Fibroblast of pulmonary artery (primary cell): Measurements from ENCODE around the gene CASZ1.

Experiments used
- DNase-seq: peaks from one replicate; pipeline ENCODE4 v3.0.0-alpha.2; 2010; ENCODE audit warnings: low read depth
- H3K4me3 ChIP-seq: replicated peaks from 2 replicates; pipeline ENCODE4 v1.5.1; 2011; ENCODE audit warnings: low read depth, mild to moderate bottlenecking, control low read depth, low read length, moderate library complexity
- CTCF ChIP-seq: IDR thresholded peaks from 2 replicates; pipeline ENCODE4 v1.5.1; 2011; ENCODE audit warnings: mild to moderate bottlenecking, control low read depth, low read length, inconsistent platforms; ENCODE audit errors: missing control alignments

CASZ1 gene

DNA sequence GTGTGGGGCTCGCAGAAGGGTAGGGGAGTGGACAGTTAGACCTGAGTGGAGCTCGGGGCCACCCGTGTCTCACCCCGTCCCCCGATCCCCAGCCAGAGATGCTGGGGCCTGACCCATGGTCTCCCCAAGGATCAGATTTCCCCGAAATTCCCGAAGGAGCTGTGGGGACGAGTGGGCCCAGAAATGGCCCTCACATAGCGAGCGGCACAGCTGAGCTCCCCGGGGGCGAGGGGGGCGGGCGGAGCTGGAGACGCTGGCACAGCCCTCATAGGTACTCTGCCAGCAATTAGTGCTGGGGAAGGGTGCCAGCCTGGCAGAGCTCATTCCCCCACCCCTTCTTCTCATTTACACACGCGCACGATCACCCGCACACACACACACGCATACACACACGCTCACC lies 9.2 kb downstream of the CASZ1 start:
- H3K4me3 ChIP-seq = no peak overlapping the region
- DNase-seq = no peak
- no peak for TF ChIP-seq CTCF

DNA sequence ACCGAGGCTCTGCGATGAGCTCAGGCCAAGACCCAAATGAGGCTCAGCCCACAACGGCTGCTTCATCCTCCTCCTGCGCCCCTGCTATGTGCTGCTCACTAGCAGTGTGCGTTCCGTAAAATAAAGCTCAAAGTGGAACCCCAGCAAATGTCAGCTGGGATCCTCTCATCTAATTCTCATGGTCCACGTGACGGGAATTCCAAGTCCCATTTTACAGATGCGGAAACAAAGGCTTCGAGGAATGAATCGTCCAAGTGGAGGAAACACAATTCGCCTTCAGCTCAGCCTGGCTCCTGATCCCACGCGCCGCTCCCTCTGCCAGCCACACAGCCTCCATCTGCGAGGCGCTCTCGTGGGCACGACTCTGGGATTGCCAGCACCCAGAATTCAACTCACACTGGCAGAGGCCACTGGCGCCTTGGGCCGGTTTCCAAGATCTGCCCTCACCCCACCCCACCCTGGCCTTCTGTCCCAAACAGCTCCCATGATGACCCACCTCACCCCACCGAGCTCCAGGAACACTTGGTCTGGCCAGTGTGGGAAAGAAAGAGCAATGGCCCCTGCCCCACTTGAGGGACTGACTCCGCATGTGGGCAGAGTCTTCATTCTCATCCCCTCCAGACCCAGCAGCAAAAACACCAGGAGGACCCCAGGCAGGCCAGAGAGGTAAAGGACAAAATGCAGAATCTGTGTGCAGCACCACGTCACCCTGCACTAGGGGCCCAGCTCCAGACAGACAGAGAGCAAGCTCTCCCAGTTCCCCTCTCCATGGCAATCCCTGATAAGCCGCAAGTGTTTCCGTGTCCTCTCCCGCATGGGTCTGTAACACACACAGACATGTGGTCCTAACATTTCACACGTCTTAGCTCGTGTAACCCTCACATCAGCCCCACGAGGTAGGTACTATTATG lies 10.5 kb downstream of the CASZ1 start:
- H3K4me3 ChIP-seq = no peak overlapping the region
- no peak for DNase-seq
- TF ChIP-seq CTCF = no peak

GRCh38 chr1:10784998-10785727 lies 11.3 kb downstream of the CASZ1 start:
- no peak for TF ChIP-seq CTCF
- H3K4me3 ChIP-seq = no peak overlapping the region
- DNase-seq = no peak

- no peak overlapping the region for H3K4me3 ChIP-seq
- no peak for DNase-seq
- TF ChIP-seq CTCF = no peak
Measured at GRCh38 chr1:10782491-10783244, 13.8 kb downstream of the CASZ1 start.

DNA sequence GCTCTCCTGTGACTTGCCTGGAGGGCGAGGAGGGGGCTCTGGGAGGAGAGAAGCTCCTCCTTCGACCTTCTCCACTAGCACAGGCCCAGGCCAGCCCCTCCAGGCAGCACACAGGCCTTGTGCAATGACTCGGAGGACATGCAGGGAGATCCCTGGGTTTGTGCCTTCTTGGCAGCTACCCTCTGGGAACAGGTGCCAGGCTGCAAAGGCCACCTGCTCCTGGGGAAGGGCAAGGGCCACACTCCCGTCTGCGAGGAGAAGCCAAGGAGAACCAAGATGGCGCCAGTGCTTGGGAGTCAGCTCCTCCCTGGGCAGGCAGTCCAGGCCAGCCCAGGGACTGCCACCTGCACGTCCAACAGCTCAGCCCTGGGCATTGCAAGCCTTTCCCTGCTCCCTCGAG lies 15.3 kb downstream of the CASZ1 start:
- no peak for DNase-seq
- H3K4me3 ChIP-seq = no peak overlapping the region
- TF ChIP-seq CTCF = no peak

DNA sequence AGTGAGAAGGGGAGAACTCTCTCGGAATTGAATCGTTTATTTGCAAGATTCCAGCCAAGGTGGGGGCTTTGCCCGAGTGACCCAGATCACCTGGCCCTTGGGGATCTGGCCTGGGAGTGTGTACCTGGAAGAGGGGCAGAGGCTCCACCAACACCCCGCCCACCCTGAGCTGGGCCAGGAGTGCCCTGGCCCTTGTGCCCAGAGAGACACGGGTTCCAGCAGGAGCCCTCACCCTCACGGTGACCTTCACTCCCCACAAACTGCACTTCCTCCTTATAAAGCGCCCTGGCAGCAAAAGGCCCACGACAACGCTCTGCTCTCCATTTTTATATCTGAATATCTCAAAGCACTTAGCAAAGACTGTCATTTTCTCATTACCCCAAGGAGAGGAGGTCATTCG lies 16.6 kb downstream of the CASZ1 start:
- no peak for TF ChIP-seq CTCF
- no peak overlapping the region for H3K4me3 ChIP-seq

More for the DNA sequence above, 16.6 kb downstream of the CASZ1 start:
- no peak for DNase-seq
